ENCODE measurements around the gene TTPAL.

GRCh38 chr20:44494266-44494665 lies 18.6 kb downstream of the TTPAL start:
- TF ChIP-seq CTCF (IDR thresholded peaks at IDR 0.05; ENCODE audit: extremely low read depth in 1 of 2, insufficient read depth in 1 of 2, low read depth in 1 of 2, low read length in 2 of 2) (no peak), POLR2A (IDR thresholded peaks at IDR 0.05; ENCODE audit: low read depth, low read length) (no peak), EZH2 (IDR thresholded peaks at IDR 0.05; ENCODE audit: borderline replicate concordance, low read depth, low read length, severe bottlenecking) (no peak), POLR2AphosphoS5 (IDR thresholded peaks at IDR 0.05; ENCODE audit: insufficient read depth, low read depth, low read length) (no peak), FOS (IDR thresholded peaks at IDR 0.05; ENCODE audit: borderline replicate concordance, insufficient read depth, low read length) (no peak), MYC (IDR thresholded peaks at IDR 0.05; ENCODE audit: low read depth, low read length) (no peak), JUN (IDR thresholded peaks at IDR 0.05; ENCODE audit: borderline replicate concordance, insufficient read depth, insufficient read length, low read depth) (no peak), MAX (IDR thresholded peaks at IDR 0.05; ENCODE audit: insufficient read depth, insufficient read length) (no peak), GATA2 (IDR thresholded peaks at IDR 0.05; ENCODE audit: insufficient read depth, insufficient read length, low read depth, low read length) (no peak)

Data from endothelial cell of umbilical vein (primary cell).